ENCODE data around the gene GNAO1. TPM values are rescaled to one million over a fixed set of nuclear protein-coding genes. Genes with fewer than 3 reads are reported as not detected.
A peak's percentile ranks its signal among the peaks of the same experiment; 100 is the strongest.

Gene GNAO1
- 0.60 to 1.2 TPM (median 0.85 TPM) in 3 replicates for total RNA-seq
- long read RNA-seq = 0 reads

DNA sequence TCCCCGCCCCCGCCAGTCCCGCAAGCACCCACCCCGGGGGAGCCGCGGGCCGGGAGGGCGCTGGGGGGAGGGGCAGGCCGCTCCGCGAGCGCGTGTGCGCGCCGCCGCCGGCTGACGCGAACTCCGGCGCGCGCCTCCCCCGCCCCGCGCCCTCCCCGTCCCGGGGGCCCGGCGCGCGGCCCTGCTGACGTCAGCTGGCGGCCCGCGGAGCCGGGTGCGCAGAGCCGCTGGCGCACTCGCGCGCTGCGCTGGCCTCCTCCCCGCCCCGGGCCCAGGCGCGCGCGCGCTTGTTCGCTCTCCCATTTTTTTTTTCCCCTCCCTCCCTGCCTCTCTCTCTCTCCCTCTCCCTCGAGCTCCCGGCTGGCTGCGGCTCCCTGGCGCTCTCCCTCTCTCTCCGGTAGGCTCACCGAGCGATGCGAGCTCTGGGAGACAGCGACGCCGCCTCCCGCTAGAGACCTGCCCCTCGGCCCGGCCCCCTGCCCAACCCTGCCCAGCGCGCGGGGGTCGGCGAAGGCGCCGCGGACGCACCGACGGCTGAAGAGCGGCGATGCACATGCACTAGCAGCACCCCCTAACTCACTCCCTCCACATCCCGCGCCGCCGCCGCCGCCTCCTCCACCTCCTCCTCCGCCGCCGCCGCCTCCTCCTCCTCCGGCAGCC is at the start of gene GNAO1:
Gene GNAO1, plus strand, starts transcription at position 334 of the 660 bp plus-strand sequence. CDS start 747 bp downstream, outside the sequence.
- DNase-seq (ENCODE audit: low spot score) = no peak
- H3K4me1 Mint-ChIP-seq (ENCODE audit: low read depth) = peaks cover 12% of the 10 kb centered on the region
- no peaks in the 10 kb centered on the region for H3K36me3 Mint-ChIP-seq (ENCODE audit: low read depth)
- H3K27me3 Mint-ChIP-seq (ENCODE audit: low read depth) = peaks cover 63% of the 10 kb centered on the region
- TF ChIP-seq, protein P1, sequence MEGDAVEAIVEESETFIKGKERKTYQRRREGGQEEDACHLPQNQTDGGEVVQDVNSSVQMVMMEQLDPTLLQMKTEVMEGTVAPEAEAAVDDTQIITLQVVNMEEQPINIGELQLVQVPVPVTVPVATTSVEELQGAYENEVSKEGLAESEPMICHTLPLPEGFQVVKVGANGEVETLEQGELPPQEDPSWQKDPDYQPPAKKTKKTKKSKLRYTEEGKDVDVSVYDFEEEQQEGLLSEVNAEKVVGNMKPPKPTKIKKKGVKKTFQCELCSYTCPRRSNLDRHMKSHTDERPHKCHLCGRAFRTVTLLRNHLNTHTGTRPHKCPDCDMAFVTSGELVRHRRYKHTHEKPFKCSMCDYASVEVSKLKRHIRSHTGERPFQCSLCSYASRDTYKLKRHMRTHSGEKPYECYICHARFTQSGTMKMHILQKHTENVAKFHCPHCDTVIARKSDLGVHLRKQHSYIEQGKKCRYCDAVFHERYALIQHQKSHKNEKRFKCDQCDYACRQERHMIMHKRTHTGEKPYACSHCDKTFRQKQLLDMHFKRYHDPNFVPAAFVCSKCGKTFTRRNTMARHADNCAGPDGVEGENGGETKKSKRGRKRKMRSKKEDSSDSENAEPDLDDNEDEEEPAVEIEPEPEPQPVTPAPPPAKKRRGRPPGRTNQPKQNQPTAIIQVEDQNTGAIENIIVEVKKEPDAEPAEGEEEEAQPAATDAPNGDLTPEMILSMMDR (IDR thresholded peaks at IDR 0.05) = peak; percentile 9
- H3K9me3 Mint-ChIP-seq (ENCODE audit: low read depth) = no peaks in the 10 kb centered on the region
- H3K27ac Mint-ChIP-seq (ENCODE audit: unreplicated experiment) = no peak within 1 kb of the TSS
- H3K4me3 Mint-ChIP-seq (ENCODE audit: unreplicated experiment) = peak within 1 kb of the TSS; percentile 72

DNA sequence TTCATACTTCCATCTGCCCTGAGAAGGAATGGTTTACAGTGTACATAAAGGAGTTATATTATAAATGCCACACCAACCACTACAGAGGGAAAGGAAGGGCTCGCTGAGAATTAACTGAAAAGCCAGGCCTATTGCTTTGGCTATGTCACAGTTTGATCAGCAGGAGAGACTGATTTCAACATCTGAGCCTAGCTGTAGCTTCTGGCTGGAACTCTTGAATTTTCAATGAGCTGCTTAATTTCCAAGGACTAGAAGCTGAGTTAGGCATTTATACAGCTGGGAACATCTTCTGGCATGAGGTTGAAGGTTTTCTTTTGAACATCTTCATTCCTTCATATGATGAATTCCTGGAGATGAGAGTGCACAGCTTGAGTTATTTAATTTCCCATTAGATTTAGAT is 47.6 kb upstream of the GNAO1 start:
- TF ChIP-seq, protein P1 (IDR thresholded peaks at IDR 0.05) = no peak
- H3K4me1 Mint-ChIP-seq (ENCODE audit: low read depth) = no peaks in the 10 kb centered on the region
- H3K27ac Mint-ChIP-seq (ENCODE audit: unreplicated experiment) = no peak overlapping the region
- no peak for DNase-seq (ENCODE audit: low spot score)
- no peaks in the 10 kb centered on the region for H3K9me3 Mint-ChIP-seq (ENCODE audit: low read depth)
- H3K4me3 Mint-ChIP-seq (ENCODE audit: unreplicated experiment) = no peak overlapping the region
- peaks cover 21% of the 10 kb centered on the region for H3K27me3 Mint-ChIP-seq (ENCODE audit: low read depth)
- H3K36me3 Mint-ChIP-seq (ENCODE audit: low read depth) = no peaks in the 10 kb centered on the region

DNA sequence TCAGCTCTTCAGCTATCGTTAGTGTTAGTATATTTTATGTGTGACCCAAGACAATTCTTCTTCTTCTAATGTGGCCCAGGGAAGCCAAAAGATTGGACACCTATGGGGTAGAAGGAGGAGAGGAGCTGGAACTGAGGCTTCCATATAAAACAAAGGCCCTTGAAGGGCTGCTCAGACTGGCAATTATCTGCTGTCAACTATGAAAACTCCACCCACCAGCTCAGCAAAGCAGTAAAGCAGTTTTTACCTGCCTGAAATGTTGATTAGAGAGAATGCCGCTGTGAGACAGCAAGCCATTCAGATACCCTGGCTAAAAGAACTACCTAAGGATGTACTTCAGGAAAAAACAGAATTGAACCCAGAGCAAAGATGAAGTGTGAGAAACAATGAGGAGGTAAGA is 45.9 kb upstream of the GNAO1 start:
- no peaks in the 10 kb centered on the region for H3K36me3 Mint-ChIP-seq (ENCODE audit: low read depth)
- no peak overlapping the region for H3K4me3 Mint-ChIP-seq (ENCODE audit: unreplicated experiment)
- peaks cover 22% of the 10 kb centered on the region for H3K27me3 Mint-ChIP-seq (ENCODE audit: low read depth)
- H3K9me3 Mint-ChIP-seq (ENCODE audit: low read depth) = no peaks in the 10 kb centered on the region
- DNase-seq (ENCODE audit: low spot score) = no peak
- no peak overlapping the region for H3K27ac Mint-ChIP-seq (ENCODE audit: unreplicated experiment)
- H3K4me1 Mint-ChIP-seq (ENCODE audit: low read depth) = no peaks in the 10 kb centered on the region
- TF ChIP-seq, protein P1 (IDR thresholded peaks at IDR 0.05) = no peak

DNA sequence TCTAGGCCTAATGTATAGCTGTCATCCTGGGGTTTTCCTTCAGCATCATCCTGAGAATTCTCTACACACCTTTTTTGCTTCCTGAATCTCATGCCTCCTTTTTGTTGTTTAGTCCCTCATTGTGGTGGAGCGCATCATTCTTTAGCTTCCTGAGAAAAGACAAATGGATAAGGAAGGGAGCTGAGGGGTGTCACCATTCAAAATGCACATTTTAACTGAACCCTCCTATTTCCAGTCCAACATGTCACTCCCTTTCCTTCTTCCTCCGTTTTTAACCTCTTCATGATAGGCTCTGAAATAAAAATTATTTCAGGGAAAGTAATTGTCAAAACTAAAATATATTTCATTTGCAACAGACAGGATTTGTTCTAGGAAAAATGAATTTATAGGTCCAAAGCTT is 39.7 kb upstream of the GNAO1 start:
- no peaks in the 10 kb centered on the region for H3K4me1 Mint-ChIP-seq (ENCODE audit: low read depth)
- no peak overlapping the region for H3K4me3 Mint-ChIP-seq (ENCODE audit: unreplicated experiment)
- DNase-seq (ENCODE audit: low spot score) = no peak
- no peak overlapping the region for H3K27ac Mint-ChIP-seq (ENCODE audit: unreplicated experiment)
- no peaks in the 10 kb centered on the region for H3K9me3 Mint-ChIP-seq (ENCODE audit: low read depth)
- peaks cover 28% of the 10 kb centered on the region for H3K27me3 Mint-ChIP-seq (ENCODE audit: low read depth)
- H3K36me3 Mint-ChIP-seq (ENCODE audit: low read depth) = no peaks in the 10 kb centered on the region
- TF ChIP-seq, protein P1 (IDR thresholded peaks at IDR 0.05) = no peak

DNA sequence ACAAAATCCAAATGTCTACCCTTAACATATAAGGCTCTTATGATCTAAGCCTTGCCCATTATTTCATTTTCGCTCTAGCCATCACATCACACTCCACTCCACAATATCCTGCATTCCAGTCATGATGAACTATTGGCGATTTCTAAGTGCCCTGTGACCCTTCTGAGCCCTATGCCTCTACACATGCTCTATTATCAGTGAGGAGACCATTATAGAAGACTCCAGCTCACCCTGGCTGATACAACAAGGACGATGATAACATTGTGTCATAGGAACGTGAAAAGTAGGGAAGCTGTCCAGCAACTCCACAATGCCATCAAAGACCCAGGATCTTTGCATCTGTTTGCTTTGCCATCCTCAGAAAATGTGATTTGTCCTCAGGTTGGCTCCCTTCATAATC is 29.6 kb upstream of the GNAO1 start:
- TF ChIP-seq, protein P1 (IDR thresholded peaks at IDR 0.05) = no peak
- H3K36me3 Mint-ChIP-seq (ENCODE audit: low read depth) = no peaks in the 10 kb centered on the region
- H3K27me3 Mint-ChIP-seq (ENCODE audit: low read depth) = peaks cover 5% of the 10 kb centered on the region

More for the DNA sequence above, 29.6 kb upstream of the GNAO1 start:
- no peaks in the 10 kb centered on the region for H3K4me1 Mint-ChIP-seq (ENCODE audit: low read depth)
- no peak overlapping the region for H3K27ac Mint-ChIP-seq (ENCODE audit: unreplicated experiment)
- DNase-seq (ENCODE audit: low spot score) = no peak
- no peaks in the 10 kb centered on the region for H3K9me3 Mint-ChIP-seq (ENCODE audit: low read depth)
- no peak overlapping the region for H3K4me3 Mint-ChIP-seq (ENCODE audit: unreplicated experiment)
